Endometrium (tissue), 2 donors: ENCODE data around the gene PLEKHJ1.
A peak's percentile ranks its signal among the peaks of the same experiment; 100 is the strongest.

Experiments used
- FAIRE-seq: peaks from 2 replicates; lab custom pipeline; 2012; peaks lifted over from hg19 to GRCh38; lab: Jason Lieb, UNC
- donor health status: control.
- donor health status: control.

The PLEKHJ1 gene

DNA sequence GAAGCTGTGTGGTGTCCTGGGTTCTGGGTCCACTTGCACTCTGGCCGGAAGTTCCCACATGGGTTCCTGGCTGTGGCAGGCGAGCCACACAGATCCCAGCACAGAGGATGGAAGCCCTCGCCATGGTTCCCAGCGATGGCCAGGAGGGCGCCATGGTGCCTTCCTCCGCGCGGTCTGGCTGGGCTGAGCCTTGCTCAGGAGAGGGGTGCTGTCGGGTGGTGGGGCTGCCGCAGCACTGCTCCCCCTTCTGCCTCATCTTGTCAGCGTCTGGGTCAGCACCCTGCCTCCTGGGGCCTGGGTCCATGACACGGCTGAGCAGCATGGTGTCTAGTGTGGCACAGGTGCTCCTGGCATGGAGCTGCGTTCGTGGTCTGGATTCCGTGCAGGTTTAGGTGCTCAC, 38.9 kb downstream of the PLEKHJ1 start:
- FAIRE-seq = no peak

- FAIRE-seq = no peak
Observed at GRCh38 chr19:2195914-2196313, 40.2 kb downstream of the PLEKHJ1 start.

DNA sequence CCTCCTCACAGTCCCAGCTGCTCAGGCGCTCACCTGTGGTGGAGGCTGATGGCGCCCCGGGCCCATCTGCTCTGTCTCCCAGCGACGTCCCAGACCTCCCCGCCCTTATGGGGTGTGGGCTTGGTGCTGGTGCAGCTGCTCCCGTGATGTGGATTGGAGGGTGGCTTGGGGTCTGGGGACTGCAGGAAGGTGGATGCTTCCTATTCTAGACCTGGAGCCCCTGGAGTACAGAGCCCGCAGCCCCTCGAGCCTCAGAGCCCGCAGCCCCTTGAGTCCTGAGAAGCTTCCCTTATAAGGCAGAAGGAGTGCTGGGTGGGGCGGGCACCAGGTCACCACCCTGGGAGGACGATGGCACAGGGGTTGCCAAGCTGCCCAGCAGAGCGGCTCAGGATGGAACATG, 40.8 kb downstream of the PLEKHJ1 start:
- FAIRE-seq = no peak

- no peak for FAIRE-seq
Observed at GRCh38 chr19:2194513-2195078, 41.5 kb downstream of the PLEKHJ1 start.

GRCh38 chr19:2193807-2194206, 42.3 kb downstream of the PLEKHJ1 start:
- FAIRE-seq = no peak

DNA sequence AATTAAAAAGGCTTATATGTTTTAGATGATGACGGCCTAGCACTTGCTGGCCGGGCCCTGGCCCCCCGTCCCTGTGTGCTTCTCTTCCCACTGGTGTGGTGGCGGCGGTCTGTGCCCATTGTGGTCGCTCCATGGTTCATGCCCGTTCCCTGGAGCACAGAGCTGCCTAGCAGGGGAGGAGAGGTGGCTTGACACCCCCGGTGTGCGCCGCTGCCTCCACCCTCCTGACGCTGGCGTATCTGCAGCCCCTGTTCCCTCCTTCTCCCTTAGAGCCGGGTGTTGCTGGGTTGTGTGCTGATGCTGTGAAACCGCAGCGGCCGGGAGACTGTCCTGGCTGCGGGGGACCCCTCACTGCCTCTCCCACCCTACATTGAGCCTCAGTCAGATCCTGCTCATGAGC, 43.3 kb downstream of the PLEKHJ1 start:
- no peak for FAIRE-seq

GRCh38 chr19:2191456-2192310, 44.4 kb downstream of the PLEKHJ1 start:
- no peak for FAIRE-seq

DNA sequence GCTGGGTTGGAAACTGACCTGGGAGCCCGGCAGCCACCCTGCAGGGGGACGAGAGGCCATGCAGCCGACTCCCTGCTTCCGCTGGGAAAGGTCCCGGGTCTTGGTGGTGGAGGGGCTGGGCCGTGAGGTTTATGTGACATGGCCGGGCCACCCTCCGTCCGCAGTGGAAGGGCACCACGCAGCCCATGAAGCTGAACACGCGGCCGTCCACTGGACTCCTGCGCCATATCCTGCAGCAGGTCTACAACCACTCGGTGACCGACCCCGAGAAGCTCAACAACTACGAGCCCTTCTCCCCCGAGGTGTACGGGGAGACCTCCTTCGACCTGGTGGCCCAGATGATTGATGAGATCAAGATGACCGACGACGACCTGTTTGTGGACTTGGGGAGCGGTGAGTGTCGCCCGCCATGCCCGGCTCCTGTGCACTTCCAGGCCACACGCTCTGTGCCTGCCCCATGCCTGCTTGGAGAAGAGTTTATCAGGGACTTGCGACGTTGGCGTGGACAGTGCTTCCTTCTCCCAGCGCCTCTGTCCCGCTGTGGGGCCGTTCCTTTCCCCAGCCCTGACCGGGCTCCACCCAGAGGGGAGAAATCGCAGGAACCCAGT, 45.2 kb downstream of the PLEKHJ1 start:
- FAIRE-seq = no peak

DNA sequence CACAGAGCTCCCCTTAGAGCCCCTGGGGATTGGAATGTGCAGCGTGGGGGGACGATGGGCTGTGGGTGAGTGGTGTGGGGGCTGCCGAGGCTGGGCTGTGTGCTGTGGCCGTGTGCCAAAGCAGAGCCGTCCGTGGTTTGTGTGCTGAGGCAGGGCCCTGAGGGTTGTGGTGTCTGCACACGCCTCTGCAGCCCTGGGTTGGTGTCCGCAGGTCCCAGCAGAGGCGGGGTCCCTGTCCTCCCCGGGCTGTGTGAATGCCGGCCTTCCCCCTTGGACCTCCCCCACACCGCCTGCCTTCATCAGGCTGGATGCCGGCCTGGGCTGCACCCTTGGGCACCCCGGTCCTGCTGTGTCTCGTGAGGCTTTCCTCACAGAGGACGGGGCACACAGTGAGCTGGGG, 46.2 kb downstream of the PLEKHJ1 start:
- no peak for FAIRE-seq

- no peak for FAIRE-seq
Observed at GRCh38 chr19:2188708-2189385, 47.3 kb downstream of the PLEKHJ1 start.

GRCh38 chr19:2187159-2187558, 49.0 kb downstream of the PLEKHJ1 start:
- FAIRE-seq = no peak

GRCh38 chr19:2186071-2186846, 49.9 kb downstream of the PLEKHJ1 start:
- peak; percentile 94 for FAIRE-seq

- no peak for FAIRE-seq
Observed at GRCh38 chr19:2185734-2186070, 50.4 kb downstream of the PLEKHJ1 start.

- no peak for FAIRE-seq
Observed at GRCh38 chr19:2184422-2184975, 51.6 kb downstream of the PLEKHJ1 start.
